Upper lobe of right lung (tissue), 1 donor: ENCODE data around the gene GRK5. TPM values are rescaled to one million over a fixed set of nuclear protein-coding genes. Genes with fewer than 3 reads are reported as not detected.

Source experiments
- ATAC-seq: fragments of 200-7000 bp; cut with Tn5 transposase; one replicate; pipeline ENCODE4 v1.9.1; 2020; ENCODE audit warnings: mild to moderate bottlenecking, moderate library complexity
- DNase-seq: peaks from one replicate; pipeline ENCODE4 v3.0.0-alpha.2; 2020
- H3K27ac ChIP-seq: fragments of 200-600 bp; one replicate; pipeline ENCODE4 v1.8.0; 2022
- H3K27me3 ChIP-seq: fragments of 200-600 bp; one replicate; pipeline ENCODE4 v1.8.0; 2022; ENCODE audit warnings: mild to moderate bottlenecking
- H3K36me3 ChIP-seq: fragments of 200-600 bp; one replicate; pipeline ENCODE4 v1.8.0; 2022
- H3K4me1 ChIP-seq: fragments of 200-600 bp; one replicate; pipeline ENCODE4 v1.8.0; 2022
- H3K4me3 ChIP-seq: fragments of 200-600 bp; one replicate; pipeline ENCODE4 v1.8.0; 2022; ENCODE audit warnings: mild to moderate bottlenecking
- H3K9me3 ChIP-seq: fragments of 200-600 bp; one replicate; pipeline ENCODE4 v1.8.0; 2022
- CTCF ChIP-seq: fragments of 200-600 bp; IDR thresholded peaks from one replicate; pipeline ENCODE4 v1.8.0; 2022; ENCODE audit warnings: antibody characterized with exemption
- intact Hi-C: fragments of 100-400 bp; cut with DNase I; formaldehyde crosslinking; loops from one replicate; pipeline ENCODE4 v1.11.0; 2022
- total RNA-seq: library from RNA; stranded (reverse); fragmentation: NEBNext Ultra II Directional; extraction: Animal tissue kit (Norgen Biotek cat#: 25700); gene quantifications from one replicate; pipeline ENCODE4 v1.2.1, GENCODE V29; 2021
- donor health status: DM: no; HTN: yes; CAD: no; lungs with severe emphysema.

GRK5 gene
- total RNA-seq, 1 donor from 2014 or later: 83.5 TPM

- no peak overlapping the region for H3K27ac ChIP-seq
- no peak for TF ChIP-seq CTCF
Measured at GRCh38 chr10:119419931-119420330, 212.6 kb downstream of the GRK5 start.

GRCh38 chr10:119420950-119421875 lies 213.8 kb downstream of the GRK5 start:
- Histone ChIP-seq H3K27ac (peak overlapping the region; percentile 2), H3K9me3 (no peaks in the 10 kb centered on the region), H3K27me3 (no peaks in the 10 kb centered on the region)

More at GRCh38 chr10:119419931-119420330, 212.6 kb downstream of the GRK5 start:
- DNase-seq (no peak), ATAC-seq (no peak)
- Histone ChIP-seq H3K36me3 (peaks cover 9% of the 10 kb centered on the region), H3K27me3 (no peaks in the 10 kb centered on the region), H3K4me3 (no peak overlapping the region), H3K4me1 (peaks cover 12% of the 10 kb centered on the region), H3K9me3 (no peaks in the 10 kb centered on the region)
- intact Hi-C loops: no loop called here

GRCh38 chr10:119421891-119422681 lies 214.7 kb downstream of the GRK5 start:
- TF ChIP-seq CTCF: no peak
- ATAC-seq (no peak), DNase-seq (no peak)
- intact Hi-C loops: no loop called here
- no peaks in the 10 kb centered on the region for H3K9me3 ChIP-seq
- no peaks in the 10 kb centered on the region for H3K27me3 ChIP-seq
- no peak overlapping the region for H3K4me3 ChIP-seq
- peaks cover 17% of the 10 kb centered on the region for H3K36me3 ChIP-seq
- H3K27ac ChIP-seq: peak overlapping the region; percentile 2
- peaks cover 9% of the 10 kb centered on the region for H3K4me1 ChIP-seq

More at GRCh38 chr10:119420950-119421875, 213.8 kb downstream of the GRK5 start:
- intact Hi-C loops: no loop called here
- Histone ChIP-seq H3K36me3 (peaks cover 17% of the 10 kb centered on the region), H3K4me1 (peaks cover 9% of the 10 kb centered on the region), H3K4me3 (no peak overlapping the region)
- DNase-seq (no peak), ATAC-seq (no peak)
- TF ChIP-seq CTCF: no peak

GRCh38 chr10:119422682-119423509 lies 215.5 kb downstream of the GRK5 start:
- H3K4me3 ChIP-seq: no peak overlapping the region
- no peaks in the 10 kb centered on the region for H3K27me3 ChIP-seq
- intact Hi-C loops: no loop called here
- TF ChIP-seq CTCF: no peak
- peaks cover 20% of the 10 kb centered on the region for H3K36me3 ChIP-seq
- ATAC-seq (peak; percentile 27), DNase-seq (peak; percentile 50)
- H3K27ac ChIP-seq: peak overlapping the region; percentile 13
- H3K4me1 ChIP-seq: peaks cover 9% of the 10 kb centered on the region
- H3K9me3 ChIP-seq: no peaks in the 10 kb centered on the region
